Renal cortical epithelial cell (primary cell): Measurements from ENCODE around the gene PRAC2. TPM values are rescaled to one million over a fixed set of nuclear protein-coding genes. Genes with fewer than 3 reads are reported as not detected.

ENCODE experiments used
- DNase-seq: peaks from one replicate; pipeline ENCODE4 v3.0.0-alpha.2; 2011; ENCODE audit warnings: low read depth
- total RNA-seq: library from RNA; depleted of rRNA; stranded (reverse); fragments of >200 nt; gene quantifications from 2 replicates; pipeline ENCODE4 v1.2.3, GENCODE V29; 2014

PRAC2 gene
- total RNA-seq, 1 donor from 2014 or later = not detected

DNA sequence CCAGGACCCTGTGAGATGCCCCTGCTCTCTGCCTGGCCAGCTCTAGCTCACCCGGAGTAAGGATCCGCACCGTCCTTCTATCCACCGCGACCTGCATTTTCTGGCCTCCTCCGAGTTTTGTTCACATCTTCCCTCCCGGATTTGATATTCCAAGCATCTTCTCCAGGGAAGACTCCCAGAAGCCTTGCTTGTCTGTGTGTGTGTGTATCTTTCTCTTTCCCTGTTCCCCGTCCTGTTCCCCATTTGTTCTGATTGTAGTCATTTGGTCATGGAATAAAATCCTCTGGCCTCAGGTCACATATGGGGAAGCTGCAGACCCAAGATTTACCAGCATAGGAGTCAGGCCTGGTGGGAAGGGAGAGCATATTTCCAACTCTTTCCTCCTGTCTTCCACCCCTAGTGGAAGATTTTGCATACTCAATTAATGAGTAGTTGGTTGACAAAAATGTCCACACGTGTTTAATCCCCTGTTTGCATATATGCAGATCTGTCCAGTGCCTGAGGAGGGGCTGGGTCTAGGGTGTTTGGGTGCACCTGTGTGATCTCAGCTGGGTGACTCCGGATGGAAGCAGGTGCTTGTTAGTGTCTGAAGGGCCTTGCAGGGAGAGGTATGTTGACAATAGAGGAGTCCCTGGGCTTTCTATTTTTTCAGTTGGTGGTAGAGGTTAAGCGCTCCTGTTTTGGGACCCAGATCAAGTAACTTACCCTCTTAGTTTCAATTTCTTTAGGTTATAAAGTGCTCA, 2.5 kb upstream of the PRAC2 start:
- DNase-seq = no peak

DNA sequence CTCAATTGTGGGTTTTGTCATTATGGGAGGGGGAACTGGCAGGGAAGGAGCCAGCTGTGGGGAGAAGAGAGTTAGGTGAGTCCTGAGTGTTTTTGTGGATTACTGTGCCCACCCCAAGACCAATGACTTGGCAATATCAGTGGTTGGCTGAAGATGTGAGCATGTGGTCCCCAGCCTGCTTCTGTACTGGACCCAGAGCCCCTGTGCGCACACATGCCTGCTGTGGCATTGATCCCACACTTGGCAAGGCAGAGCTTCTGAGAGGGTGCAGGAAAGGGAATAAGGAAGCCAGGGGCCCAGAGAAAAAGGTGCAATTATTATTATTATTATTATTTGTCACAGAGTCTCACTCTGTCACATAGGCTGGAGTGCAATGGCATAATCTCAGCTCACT, 2.0 kb upstream of the PRAC2 start:
- no peak for DNase-seq

DNA sequence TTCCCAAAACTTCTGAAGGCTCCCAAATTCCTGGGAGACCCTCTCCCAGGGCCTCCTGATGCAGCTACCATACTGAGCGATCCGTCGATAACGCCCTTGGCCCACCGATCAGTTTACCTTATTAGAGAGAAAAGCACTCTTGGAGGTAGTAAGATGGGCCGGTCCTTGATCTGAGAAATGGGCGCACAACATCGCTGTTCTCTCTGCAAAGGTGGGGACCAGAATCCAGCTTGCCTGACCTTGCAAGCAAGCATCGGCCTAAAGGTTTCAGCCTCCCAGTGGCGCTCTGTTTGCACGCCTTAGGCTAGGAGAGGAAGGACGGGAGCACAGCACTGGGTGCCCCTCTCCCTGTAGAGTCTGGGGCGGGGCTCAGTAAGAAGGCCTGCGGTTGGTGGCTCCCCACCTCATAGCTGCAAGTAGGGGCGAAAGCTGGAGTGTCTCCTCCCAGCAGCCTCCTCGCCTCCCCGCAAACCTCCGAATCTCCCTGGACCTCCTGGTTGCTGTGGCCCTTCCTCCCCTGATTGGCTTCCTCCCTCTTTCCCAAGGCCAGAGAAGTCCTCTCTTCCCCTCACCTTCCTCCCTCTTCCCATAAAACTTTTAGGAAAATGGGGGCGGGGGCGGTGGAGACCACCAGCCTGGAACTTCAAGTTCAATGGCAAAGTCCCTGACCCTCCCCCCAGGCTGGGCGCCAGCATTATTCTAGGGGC, 631 bp upstream of the PRAC2 start, which contains the start of gene PRAC1:
TSS of gene PRAC1 (minus strand) at position 318 of the 707 bp plus-strand sequence. CDS start at position 192, 126 bp downstream.
- no peak for DNase-seq

DNA sequence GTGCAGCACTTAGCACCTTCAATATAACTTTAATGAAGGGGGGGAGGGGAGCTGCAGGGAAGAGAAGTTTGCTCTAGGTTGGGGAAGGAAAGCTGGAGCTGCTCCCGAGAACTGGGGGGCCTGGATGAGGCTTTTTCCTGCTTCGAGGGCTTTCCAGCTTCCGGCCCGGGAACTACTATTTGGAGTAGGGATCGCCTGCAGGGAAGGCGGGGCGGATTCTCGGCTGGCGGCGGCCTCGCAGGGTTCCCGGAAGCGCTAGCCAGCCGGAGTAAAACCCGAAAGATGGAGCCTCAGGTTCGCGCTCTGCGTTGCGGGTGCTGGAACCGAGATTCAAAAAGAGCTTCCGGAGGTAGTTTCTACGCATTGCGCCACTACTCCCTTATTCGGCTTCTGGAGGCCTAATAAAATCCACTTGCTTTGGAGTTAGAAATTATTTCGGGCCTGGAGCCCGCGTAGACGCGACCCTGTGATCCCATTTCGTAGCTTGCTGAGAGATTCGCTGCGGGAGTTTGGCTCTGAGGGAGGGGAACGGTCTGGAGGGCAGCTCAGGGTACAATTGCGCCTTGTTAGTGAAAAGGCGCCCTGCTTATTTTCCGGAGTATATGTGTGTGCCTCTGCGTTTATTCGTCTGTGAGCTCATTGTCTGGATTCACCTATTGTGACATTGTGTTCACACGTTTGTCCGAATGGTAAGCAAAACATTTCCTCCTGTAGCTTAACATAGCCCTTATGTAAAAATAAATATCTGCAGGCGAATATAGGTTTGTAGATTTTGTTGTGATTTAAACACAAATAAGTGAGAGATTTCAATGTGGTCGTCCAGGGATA, 652 bp downstream of the PRAC2 start:
- DNase-seq = no peak

DNA sequence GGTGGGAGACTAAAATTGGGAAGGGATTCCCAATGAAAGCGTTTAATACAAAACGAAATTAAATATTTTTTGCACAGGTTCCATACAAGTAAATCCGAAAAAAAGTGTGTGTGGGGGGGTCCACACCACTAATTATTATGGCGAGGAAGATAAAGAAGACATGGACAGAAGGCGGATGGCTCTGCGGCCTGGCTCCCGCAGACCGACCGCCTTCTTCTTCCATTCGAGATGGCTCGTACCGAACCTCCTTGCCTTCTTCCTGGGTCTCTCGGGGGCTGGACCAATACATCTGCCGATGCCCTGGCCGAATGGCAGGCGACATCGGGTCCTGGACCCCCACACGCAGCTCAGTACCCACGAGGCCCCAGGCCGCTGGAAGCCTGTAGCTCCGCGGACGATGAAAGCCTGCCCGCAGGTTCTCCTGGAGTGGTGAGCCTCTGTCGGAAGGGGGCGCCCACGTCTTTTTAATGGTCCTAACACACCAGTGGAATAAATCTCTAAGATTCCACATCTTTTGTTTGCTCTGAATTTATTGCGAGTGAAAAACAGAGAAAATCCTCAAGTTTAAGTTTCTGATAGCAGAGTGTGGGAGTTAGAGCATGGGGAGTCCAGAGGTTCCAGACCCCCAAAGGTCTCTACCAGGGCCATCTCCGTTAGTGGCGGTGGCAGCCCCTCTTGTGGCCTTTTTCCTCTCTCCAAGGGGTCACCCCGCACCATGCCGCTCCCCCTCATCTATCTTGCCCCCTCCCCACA, 1.4 kb downstream of the PRAC2 start:
- peak; percentile 54 for DNase-seq

DNA sequence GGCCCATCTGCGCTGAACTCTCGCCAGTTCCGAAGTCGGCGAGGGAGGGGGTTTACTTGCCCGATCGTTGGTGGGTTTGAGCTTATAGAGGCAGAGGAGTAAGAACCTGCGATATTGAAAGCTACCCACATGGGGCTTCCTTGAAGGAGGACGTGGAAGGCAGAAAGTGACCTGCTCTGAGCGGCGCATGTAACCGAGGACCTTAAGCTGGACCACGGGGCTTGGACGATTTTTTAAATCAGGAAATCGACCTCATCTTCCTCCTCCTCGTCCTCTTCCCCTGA, 2.0 kb downstream of the PRAC2 start:
- no peak for DNase-seq

DNA sequence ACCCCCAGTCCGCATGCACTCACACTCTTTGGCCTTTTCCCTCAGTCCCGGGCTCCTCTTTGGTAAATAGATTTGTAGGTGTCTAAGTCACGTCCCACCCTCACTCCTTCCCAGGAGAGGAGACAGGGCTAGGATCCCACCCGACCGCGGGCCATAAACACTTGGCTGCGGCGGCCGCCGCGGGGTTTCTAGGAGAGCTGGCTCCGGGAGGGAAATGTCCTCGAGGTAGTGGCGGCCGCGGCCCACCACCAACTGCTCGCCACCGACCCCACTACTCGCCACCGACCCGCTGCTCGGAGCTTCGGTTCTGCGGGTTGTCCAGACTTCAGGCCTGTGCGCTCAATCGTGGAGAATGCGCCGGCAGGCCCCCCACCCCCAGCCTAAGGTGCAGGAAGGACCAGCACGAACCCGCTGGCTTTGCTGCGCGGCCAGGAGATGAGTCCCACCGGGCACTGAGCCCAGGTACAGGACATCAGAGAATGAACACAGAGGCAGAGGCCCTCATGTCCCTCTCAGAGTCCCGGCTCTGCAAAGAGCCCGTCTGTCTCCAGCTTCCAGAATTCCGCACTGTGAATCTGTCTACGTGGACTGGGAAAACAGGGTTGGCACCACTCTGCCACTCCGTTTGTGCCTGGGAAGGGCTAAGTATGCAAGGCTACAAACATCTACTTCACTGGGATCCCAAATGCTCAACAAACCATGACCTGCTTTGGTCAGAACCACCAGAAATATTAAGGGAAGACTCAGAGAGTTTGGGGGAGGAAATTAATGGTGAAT, 2.5 kb downstream of the PRAC2 start:
- DNase-seq = no peak

DNA sequence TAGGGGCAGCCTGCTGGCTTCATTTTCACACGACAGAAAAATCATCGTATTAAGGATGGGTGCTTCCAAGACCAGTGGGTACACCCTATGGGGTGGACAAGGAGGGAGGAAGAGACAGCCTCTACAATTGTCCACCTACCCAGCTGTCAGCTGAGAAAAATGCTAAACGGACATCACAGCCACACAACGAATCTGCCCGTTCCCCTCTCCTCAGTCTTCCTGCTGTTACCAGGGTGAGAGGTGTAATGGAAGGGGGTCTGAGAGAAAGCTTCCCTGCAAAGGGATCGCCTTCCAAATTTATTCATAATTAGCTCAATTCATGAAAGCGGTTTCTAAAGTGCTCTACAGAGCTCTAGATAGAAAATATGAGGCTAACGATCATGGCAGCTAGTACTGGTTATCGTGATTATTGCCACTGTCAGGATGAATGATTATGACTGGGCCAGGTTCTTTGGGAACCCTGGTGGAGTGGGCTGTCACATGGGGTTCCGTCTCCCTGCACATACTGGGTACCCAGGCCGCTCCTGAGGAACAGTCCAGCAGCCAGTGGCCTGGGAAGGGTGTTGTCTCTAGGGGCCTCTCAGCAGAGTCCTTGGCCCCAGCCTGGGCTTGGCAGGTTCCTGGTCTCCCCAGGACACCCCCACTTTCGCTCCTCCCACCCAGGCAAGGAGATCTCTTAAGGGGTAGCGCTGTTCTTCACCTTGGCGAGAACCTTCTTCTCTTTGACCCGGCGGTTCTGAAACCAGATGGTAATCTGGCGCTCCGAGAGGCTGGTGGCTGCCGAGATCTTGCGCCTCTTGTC, 3.3 kb downstream of the PRAC2 start:
- no peak for DNase-seq

DNA sequence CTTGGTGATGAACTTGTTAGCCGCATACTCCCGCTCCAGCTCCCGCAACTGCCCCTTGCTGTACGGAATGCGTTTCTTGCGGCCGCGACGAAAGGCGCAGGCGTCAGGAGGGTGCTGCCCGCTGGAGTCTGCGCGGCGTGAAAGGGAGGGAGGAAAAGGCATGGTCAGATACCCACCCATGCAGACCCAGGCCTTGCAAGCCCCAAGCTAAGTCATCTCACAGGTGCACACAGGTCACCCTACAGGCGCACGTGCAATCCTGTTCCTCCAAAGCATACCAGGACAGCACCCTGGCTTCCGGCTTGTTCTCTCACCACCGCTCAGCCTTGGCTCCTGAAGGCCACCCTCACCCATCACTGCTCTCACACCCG, 3.9 kb downstream of the PRAC2 start:
- DNase-seq = no peak

DNA sequence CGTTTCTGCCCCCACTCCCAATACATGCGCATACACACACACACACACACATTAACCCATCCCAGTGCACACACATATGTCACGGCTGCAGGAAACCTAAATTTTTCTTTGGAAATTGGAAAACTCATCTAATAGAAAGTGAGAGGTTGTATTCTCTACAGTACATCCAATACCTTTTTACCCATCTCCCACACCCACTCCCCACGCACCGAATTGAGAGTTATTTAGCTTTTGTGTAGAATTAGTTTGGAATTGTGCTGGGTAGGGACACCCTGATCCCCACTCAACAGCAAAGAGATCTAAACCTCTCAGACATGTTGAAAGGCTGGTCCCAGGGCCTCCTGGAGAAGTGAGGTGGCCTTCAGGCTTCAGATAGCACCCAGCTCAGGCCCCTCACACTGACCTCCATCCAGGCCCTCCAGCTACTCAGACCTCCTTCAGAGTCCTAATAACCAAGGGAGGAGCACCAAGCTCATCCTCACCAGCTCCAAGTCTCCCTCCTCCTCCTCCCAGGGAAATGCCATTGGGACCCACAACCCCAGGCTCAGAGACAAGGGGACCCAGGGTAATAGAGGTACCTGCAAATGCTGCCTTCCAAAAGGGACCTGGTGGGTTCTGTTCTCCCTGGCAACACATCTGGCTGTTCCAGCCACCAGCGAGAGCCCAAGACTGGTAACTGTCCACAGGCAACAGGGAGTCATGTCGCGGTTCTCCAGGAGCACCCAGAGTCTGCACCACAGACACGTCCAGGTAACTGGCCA, 4.6 kb downstream of the PRAC2 start:
- no peak for DNase-seq

DNA sequence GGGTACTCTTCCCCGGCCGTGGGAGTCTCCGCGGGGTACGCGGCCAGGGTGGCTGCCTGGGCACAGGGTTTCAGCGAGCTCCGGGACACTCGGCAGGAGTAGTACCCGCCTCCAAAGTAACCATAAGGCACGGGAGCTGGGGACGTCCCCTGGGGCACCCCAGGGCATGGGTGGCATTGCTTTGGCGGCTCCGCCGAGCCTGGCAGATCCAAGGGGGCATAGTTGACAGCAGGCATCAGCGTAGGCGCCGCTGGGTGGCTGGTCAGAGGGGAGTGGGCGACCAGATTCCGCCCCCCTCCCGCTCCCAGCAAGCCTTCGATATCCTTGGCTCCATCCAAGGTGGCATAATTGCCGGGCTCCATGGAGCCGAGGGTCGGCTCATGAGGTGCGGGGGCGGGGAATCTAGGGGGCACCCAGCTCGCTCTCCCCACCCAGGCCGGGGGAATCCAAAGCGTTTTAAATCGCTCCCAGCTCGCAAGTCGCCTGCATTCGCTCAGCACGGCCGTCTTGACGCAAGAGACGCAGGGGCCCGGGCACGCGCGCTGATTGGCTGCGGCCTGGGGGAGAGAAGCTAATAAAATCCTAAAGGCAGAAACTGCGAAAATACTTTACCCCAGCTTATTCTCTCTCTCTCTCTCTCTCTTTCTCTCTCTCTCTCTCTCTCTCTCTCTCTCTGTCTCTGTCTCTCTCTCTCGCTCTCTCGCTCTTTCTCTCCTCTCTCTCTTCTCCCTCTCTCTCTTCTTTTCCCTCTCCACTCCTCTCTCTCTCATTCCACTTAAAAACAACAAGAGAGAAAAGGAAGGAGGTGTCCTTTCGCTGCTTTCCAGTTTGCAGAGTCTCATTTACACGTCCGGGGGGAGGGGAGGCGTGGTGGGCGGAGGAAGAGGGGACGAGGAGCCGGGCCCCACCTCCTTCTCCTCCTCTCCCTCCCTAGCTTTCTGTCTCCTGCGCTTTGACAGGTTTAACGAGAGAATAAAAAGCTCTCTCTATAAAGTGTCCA, 5.5 kb downstream of the PRAC2 start, which contains the start of gene HOXB13:
TSS of gene HOXB13 (minus strand) at position 519 of the 1,000 bp plus-strand sequence. CDS start at position 362, 157 bp downstream.
- no peak for DNase-seq

DNA sequence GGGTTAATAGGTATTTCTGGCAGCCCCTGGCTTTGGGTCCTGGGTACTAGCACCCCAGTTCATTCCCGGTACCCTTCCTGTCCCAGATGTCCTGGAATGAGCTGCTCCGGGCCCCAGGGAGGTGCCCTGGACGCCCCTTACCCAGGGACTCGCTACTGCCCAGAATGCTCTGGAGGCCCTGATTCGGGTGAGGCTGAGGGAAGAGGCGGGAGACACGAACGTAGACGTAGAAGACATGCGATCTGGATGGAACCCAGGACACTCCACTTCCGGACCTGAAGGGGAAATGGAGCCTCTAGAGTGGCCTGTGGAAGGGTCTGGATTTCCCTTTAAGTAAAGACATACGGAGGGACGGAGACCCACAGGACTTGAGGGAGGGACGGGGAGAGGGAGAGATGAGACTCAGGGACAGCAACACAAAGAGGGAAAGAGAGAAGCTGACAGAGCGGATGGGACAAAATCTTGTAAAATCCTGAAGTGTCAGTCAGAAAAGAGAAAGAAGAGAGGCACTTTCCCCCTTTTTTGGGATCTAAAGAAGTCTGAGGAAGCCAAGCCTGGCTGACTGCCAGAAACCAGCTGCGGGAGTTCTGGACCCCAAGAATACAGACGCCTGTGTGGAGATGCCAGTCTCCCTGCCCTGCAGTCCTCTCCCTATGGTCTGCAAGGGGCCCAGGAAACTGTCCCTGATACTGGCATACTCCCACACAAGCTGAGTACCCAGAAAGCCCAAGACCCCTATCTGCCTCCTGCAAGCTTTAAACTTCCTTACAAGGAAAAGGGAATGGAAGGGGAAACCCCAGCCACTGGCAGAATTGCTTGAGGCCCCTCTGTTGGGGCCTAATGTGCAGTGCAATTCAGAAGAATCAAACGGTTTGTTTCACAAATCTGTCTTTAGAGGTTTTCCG, 6.6 kb downstream of the PRAC2 start:
- DNase-seq = no peak

DNA sequence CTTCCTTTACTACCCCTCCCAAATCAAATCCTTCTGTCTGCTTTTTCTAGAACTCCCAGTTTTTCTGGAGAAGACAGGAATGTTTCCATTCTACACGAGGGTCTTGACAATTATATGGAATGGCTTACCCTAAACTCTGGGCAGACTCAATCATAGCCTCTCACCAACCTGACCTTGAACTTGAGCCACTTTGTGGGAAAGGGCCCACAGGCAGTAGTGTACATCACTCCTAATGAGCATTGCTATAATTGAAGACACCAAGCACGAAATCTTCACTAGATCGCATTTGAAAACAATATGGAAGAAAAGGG, 7.2 kb downstream of the PRAC2 start:
- no peak for DNase-seq

DNA sequence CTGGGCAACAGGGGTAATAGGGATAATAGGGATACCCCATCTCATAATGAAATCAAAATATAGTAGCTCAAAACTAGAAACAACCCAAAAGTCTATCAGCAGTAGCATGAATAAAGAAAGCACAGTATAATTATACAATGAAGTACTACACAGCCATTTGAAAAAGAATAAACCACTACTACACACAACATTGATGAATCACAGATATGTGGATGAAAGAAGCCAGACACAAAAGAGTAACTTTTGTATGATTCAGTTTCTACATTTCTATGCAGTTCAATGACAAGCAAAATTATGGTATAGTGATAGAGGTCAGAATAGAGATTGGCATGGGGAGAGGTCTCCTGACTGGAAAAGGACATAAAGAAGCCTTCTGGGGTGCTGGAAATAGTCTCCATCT, 8.4 kb downstream of the PRAC2 start:
- DNase-seq = no peak

DNA sequence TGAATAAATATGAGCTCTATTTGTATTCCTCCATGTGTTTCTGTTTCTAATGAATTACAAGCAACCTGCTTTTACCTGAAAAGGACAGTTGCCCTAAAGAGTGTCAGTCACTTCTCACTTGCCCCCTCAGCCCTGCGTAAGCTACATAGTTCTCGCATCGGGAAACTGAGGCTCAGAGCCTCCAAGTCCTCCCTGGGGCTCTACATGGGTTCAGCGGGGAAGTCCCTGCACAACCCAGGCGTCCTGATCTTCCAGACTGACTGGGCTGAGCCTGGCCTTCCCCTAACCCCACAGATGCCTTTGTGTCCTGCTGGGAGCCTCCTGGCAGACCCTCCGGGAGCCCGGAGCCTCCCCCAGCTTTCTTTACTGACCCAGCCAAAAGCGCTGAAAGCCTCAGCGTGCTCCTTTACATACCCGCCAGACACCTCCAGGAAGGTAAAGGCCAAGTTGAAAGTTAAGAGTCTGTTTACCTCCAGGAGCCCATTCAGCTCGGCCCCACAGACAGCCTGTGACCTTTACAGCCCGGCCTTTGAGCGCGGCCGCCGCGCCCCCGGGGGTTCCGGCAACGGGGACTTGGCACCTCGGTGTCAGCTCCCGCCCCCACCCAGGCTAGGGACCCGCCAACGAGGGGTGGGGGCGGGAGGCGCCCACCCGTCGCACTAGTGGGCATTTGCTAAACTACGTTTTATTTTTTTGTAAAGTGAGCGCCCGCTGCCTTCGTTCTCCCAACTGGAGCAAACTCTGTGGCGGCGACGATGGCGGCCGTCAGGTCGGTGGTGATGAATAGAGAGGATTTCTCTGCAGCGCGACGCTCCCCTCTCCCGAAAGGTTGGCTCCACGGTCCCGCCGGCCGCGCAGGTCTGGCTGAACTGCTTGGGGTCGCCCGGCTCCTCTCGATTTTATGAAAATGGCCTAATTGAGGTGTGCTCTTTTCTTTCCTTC, 10.0 kb downstream of the PRAC2 start:
- DNase-seq = no peak

DNA sequence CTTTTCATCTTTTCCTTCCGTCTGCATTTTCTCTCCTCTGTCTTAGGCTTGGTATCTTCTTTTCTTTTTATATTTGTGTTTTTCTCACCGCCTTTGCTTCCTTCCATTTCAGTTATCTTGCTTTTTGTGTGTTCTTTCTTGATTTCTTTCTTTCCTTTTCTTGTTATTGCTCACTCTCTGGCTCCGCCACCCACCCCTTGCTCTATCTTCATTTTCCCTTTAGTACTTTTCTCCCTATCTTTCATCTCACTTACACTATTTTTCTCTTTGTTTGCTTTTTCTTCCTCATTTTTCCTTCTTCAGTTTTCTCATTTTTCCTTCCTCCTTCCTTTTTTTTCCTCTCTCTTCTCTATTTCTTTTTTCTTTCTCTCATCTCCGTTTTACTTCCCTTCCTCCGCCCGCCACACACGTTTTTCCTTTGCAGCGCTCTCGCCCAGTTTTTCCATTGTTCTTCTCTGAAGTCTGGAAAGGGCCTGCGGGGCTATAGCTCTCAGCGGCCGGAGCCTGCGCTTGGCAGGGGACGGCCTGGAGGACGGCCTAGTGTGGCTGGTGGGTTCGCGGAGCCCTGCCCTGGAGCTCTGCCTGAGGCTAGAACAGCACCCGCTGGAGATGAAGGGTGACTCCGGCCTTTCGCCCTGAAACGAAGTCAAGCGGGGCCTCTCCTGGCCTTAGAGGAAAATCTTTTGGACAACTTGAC, 10.8 kb downstream of the PRAC2 start:
- no peak for DNase-seq
